GM12878 (cell line): Measurements from ENCODE around the gene CENPK. TPM values are rescaled to one million over a fixed set of nuclear protein-coding genes. Genes with fewer than 3 reads are reported as not detected.

Experiments used
- ATAC-seq: fragments of 200-7000 bp; cut with Tn5 transposase; 3 replicates; pipeline ENCODE4 v1.9.1; 2020; ENCODE audit warnings: mild to moderate bottlenecking, moderate library complexity
- BruUV-seq: library from RNA; stranded (reverse); fragments of 400-500 nt; replicated peaks from 2 replicates; lab custom pipeline; 2021; lab: Mats Ljungman, UMichigan
- CTCF ChIA-PET: fragments of 300-600 bp; sonication (Branson Sonifier 250); formaldehyde crosslinking; extraction: SDS; loops from one replicate; lab custom pipeline; 2021; ENCODE audit warnings: inconsistent platforms; lab: Yijun Ruan, JAX
- POLR2A ChIA-PET: fragments of 350-600 bp; formaldehyde crosslinking; extraction: SDS; loops from one replicate; lab custom pipeline; 2021; ENCODE audit warnings: inconsistent platforms; lab: Charles Lee
- RAD21 ChIA-PET: fragments of 300-600 bp; sonication (Branson Sonifier 250); formaldehyde crosslinking; loops from one replicate; lab custom pipeline; 2023; ENCODE audit warnings: antibody characterized with exemption; ENCODE audit not compliant: unreplicated experiment; lab: Charles Lee
- SMC1A ChIA-PET: fragments of 300-600 bp; sonication (Branson Sonifier 250); formaldehyde crosslinking; loops from one replicate; lab custom pipeline; 2023; ENCODE audit not compliant: unreplicated experiment, uncharacterized antibody; lab: Charles Lee
- DNase-seq: peaks from one replicate; pipeline ENCODE4 v3.0.0-alpha.2; 2011; ENCODE audit warnings: low read depth, low spot score
- FAIRE-seq: peaks from 3 replicates; lab custom pipeline; 2011; peaks lifted over from hg19 to GRCh38; lab: Jason Lieb, UNC
- H2AFZ ChIP-seq: 2 replicates; pipeline ENCODE4 v1.6.0; 2011; ENCODE audit warnings: low read depth, low read length, control low read depth; ENCODE audit not compliant: control insufficient read depth
- H3K27ac ChIP-seq: 2 replicates; pipeline ENCODE4 v1.5.1; 2011; ENCODE audit warnings: control low read depth; ENCODE audit not compliant: control insufficient read depth, insufficient read depth
- H3K27me3 ChIP-seq, 2 experiments: replicated peaks in 1 of 2; 2 replicates each; pipeline versions ENCODE4 v1.6.0 to v1.6.1; 2011; ENCODE audit warnings: low read length in 1 of 2; ENCODE audit not compliant: control insufficient read depth in 2 of 2, insufficient read depth in 2 of 2
- H3K36me3 ChIP-seq, 2 experiments: 2 replicates each; pipeline ENCODE4 v1.5.1; 2011; ENCODE audit warnings: low read length in 1 of 2; ENCODE audit not compliant: control insufficient read depth in 2 of 2, insufficient read depth in 2 of 2
- H3K4me1 ChIP-seq: 2 replicates; pipeline ENCODE4 v1.6.1; 2011; ENCODE audit warnings: mild to moderate bottlenecking, low read length, moderate library complexity, mixed read lengths; ENCODE audit not compliant: control insufficient read depth, insufficient read depth
- H3K4me2 ChIP-seq: 2 replicates; pipeline ENCODE4 v1.6.0; 2011; ENCODE audit warnings: control low read depth; ENCODE audit not compliant: control insufficient read depth, insufficient read depth
- H3K4me3 ChIP-seq: fragments of 200-600 bp; sonication (generic); 2 replicates; pipeline ENCODE4 v1.5.1; 2016
- H3K79me2 ChIP-seq: 2 replicates; pipeline ENCODE4 v1.6.0; 2011; ENCODE audit warnings: low read length; ENCODE audit not compliant: control insufficient read depth, insufficient read depth
- H3K9ac ChIP-seq: 2 replicates; pipeline ENCODE4 v1.8.0; 2011; ENCODE audit warnings: low read length, control low read depth, mixed read lengths; ENCODE audit not compliant: control insufficient read depth, insufficient read depth
- H3K9me3 ChIP-seq: replicated peaks from 3 replicates; pipeline ENCODE4 v1.5.1; 2011; ENCODE audit warnings: mild to moderate bottlenecking, low read length; ENCODE audit not compliant: control insufficient read depth, insufficient read depth
- H4K20me1 ChIP-seq: 2 replicates; pipeline ENCODE4 v1.6.0; 2011; ENCODE audit not compliant: control insufficient read depth, insufficient read depth
- CEBPZ ChIP-seq: fragments of 150-350 bp; IDR thresholded peaks from 2 replicates; pipeline ENCODE4 v1.6.1; 2016; ENCODE audit warnings: low read depth, low read length
- ETV6 ChIP-seq, 2 experiments: fragments of 450-650 bp in 1 of 2; IDR thresholded peaks in 1 of 2; conservative IDR thresholded peaks in 1 of 2; 2 replicates each; pipeline ENCODE4 v1.6.1; 2014; ENCODE audit warnings: antibody characterized with exemption in 1 of 2, borderline replicate concordance in 1 of 2, low read depth in 1 of 2, mild to moderate bottlenecking in 1 of 2, moderate library complexity in 1 of 2
- MEF2B ChIP-seq: fragments of 450-650 bp; IDR thresholded peaks from 2 replicates; pipeline ENCODE4 v1.6.1; 2018; ENCODE audit warnings: mild to moderate bottlenecking, moderate library complexity; ENCODE audit not compliant: partially characterized antibody, poor library complexity, severe bottlenecking
- TARDBP ChIP-seq: IDR thresholded peaks from 2 replicates; pipeline ENCODE4 v1.6.1; 2016; ENCODE audit warnings: borderline replicate concordance
- WRNIP1 ChIP-seq: IDR thresholded peaks from 2 replicates; pipeline ENCODE4 v1.6.1; 2011; ENCODE audit warnings: low read depth, low read length, improper control_type of control experiment, borderline replicate concordance
- WGBS: methylation state at CpG from one replicate; pipeline ENCODE4 v1.1.6; 2016; ENCODE audit warnings: low lambda C conversion rate; ENCODE audit not compliant: insufficient replicate concordance, insufficient coverage; ENCODE audit errors: missing lambda C conversion rate; 5-methylcytosine and 5-hydroxymethylcytosine counted together
- in situ Hi-C: fragments of 300-500 bp; cut with MboI; formaldehyde crosslinking; loops from 9 replicates; pipeline ENCODE4 v1.14.3; 2018; ENCODE audit warnings: mixed read lengths
- intact Hi-C: fragments of 100-400 bp; cut with micrococcal nuclease; formaldehyde crosslinking; loops from one replicate; pipeline ENCODE4 v1.14.2; 2022; ENCODE audit not compliant: unreplicated experiment
- polyA plus RNA-seq, 11 experiments: library from polyadenylated mRNA; depleted of rRNA in 4 of 11; unstranded in 6 of 11; stranded (reverse) in 5 of 11; fragments of >200 nt; fragmentation: Nextera tagmentation in 4 of 11; fragmentation: Illumina TruSeq in 1 of 11; extraction: Ambion mirVana in 4 of 11; extraction: Trizol in 1 of 11; gene quantifications; 1 replicate in 1 of 11; 2 replicates in 10 of 11; pipeline versions ENCODE4 v1.2.1 to v1.2.3, GENCODE V29; 2011 to 2016; ENCODE audit warnings: inconsistent platforms in 2 of 11, missing spikeins in 2 of 11, low read depth in 1 of 11
- total RNA-seq, 4 experiments: library from RNA; depleted of rRNA in 3 of 4; stranded (reverse); fragments of >200 nt in 3 of 4; fragmentation: Illumina TruSeq in 1 of 4; extraction: Trizol in 1 of 4; gene quantifications; 2 replicates each; pipeline versions ENCODE4 v1.2.1 to v1.2.3, GENCODE V29; 2013 to 2021

CENPK gene
- total and polyA plus RNA-seq, 10 of the 15 experiments (the other 5 are each of a cell fraction or from before 2014, with no cell fraction given), result 29.5 to 94.3 (median 43.2) TPM

DNA sequence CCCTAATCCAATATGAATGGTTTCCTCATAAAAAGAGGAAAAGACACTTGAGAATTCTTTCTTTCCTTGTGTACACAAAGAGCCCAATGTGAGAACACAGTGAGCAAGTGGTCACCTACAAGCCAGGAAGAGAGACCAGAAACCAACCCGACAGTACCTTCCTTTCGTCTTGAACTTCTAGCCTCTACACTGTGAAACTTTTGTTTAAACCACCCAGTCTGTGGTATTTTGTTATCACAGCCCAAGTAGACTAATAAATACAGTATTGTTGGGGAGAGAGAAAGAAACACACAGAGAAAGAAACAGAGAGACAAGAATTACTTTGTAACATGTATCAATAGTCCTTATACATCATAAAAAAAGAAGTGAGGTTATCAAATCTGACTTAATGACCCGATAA lies 37.2 kb downstream of the CENPK start:
- CTCF ChIA-PET, result no interaction called here
- Histone ChIP-seq H3K4me3 (no peak overlapping the region), H3K27me3 (no peaks in the 10 kb centered on the region), H3K9me3 (no peaks in the 10 kb centered on the region), H3K27ac (no peak overlapping the region), H3K4me1 (no peaks in the 10 kb centered on the region), H3K79me2 (no peaks in the 10 kb centered on the region), H3K4me2 (no peak overlapping the region), H2AFZ (no peak overlapping the region), H3K9ac (no peak overlapping the region), H4K20me1 (no peaks in the 10 kb centered on the region), H3K36me3 (peaks cover 0 to 3% of the 10 kb centered on the region in 2 experiments; a peak in 1 of 4 replicates)
- ATAC-seq (no peak), FAIRE-seq (no peak), DNase-seq (no peak)
- intact Hi-C loops, result no loop called here
- no TSS peak for BruUV-seq
- POLR2A ChIA-PET, result no interaction called here
- RAD21 ChIA-PET, result no interaction called here
- in situ Hi-C loops, result no loop called here
- WGBS, result 96% methylated on average over 3 of the region's 3 CpGs
- SMC1A ChIA-PET, result no interaction called here
- TF ChIP-seq ETV6 (conservative IDR thresholded peaks at IDR 0.05 in 1 of 2, IDR thresholded peaks at IDR 0.05 in 1 of 2; ENCODE audit: borderline replicate concordance in 1 of 2, low read depth in 1 of 2) (no peak), TARDBP (no peak), MEF2B (no peak), WRNIP1 (no peak), CEBPZ (no peak)
